HG03175 (cell line): Measurements from ENCODE around the gene ARFGEF3.
"Not testable (repeated sequence)": the region's sequence is repeated elsewhere in the genome, so short reads cannot be mapped to it uniquely, and the experiment has no call there.

ENCODE experiments used
- ATAC-seq: cut with Tn5 transposase; IDR thresholded peaks from one replicate; pipeline ENCODE4 v1.9.1; 2021; ENCODE audit warnings: mild to moderate bottlenecking, moderate library complexity; ENCODE audit not compliant: unreplicated experiment

The ARFGEF3 gene, protein sequence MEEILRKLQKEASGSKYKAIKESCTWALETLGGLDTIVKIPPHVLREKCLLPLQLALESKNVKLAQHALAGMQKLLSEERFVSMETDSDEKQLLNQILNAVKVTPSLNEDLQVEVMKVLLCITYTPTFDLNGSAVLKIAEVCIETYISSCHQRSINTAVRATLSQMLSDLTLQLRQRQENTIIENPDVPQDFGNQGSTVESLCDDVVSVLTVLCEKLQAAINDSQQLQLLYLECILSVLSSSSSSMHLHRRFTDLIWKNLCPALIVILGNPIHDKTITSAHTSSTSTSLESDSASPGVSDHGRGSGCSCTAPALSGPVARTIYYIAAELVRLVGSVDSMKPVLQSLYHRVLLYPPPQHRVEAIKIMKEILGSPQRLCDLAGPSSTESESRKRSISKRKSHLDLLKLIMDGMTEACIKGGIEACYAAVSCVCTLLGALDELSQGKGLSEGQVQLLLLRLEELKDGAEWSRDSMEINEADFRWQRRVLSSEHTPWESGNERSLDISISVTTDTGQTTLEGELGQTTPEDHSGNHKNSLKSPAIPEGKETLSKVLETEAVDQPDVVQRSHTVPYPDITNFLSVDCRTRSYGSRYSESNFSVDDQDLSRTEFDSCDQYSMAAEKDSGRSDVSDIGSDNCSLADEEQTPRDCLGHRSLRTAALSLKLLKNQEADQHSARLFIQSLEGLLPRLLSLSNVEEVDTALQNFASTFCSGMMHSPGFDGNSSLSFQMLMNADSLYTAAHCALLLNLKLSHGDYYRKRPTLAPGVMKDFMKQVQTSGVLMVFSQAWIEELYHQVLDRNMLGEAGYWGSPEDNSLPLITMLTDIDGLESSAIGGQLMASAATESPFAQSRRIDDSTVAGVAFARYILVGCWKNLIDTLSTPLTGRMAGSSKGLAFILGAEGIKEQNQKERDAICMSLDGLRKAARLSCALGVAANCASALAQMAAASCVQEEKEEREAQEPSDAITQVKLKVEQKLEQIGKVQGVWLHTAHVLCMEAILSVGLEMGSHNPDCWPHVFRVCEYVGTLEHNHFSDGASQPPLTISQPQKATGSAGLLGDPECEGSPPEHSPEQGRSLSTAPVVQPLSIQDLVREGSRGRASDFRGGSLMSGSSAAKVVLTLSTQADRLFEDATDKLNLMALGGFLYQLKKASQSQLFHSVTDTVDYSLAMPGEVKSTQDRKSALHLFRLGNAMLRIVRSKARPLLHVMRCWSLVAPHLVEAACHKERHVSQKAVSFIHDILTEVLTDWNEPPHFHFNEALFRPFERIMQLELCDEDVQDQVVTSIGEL (N-terminal part only)

GRCh38 chr6:138161338-138162110 lies at the start of gene ARFGEF3:
Gene ARFGEF3, plus strand, starts transcription at chr6:138161939. Its CDS starts 148 bp downstream, at chr6:138162087.
- ATAC-seq = peak; percentile 69

DNA sequence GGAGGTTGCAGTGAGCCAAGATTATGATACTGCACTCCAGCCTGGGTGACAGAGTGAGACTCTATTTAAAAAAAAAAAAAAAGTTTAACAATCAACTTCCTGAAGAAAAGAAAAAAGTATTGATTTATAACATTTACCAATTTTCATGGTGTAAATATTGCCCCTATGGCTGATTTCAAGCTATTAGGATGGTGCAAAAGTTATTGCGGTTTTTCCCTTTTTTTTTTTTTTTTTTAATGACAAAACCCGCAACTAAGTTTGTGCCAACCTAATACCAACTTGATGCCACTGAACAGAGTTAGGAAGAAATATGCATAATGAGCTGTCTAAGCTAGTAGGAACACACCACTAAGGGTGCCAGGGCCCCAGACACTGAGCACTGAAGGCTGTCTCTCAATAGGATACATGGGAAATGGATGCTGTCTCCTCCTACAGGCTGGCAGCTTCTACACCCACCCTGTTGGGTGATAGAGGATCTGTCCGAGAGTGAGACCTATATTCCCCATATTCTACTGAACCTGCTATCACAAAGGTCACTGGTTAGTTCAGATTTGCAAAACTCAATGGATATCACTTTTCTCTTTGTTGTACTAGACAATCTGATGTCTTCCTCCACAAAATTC lies 48.0 kb upstream of the ARFGEF3 start:
- no peak for ATAC-seq

DNA sequence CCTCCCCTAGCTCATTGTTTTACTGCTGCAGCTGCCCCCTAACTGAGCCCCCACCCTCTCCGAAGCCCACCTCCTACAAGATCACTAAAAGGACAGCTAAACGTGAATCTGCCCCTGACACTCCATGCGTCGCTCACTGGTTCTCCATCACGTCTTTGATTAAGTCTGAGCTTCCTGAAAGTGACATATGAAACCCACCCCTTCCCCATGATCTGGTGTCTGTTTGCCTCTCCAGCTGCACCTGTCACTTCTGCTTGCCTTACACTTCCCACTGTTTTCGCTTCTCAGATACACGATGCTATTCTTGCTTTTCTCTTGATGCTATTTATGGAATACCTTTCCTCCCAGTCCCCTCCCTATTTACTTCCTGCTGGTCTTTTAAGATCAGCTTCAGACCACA lies 46.5 kb upstream of the ARFGEF3 start:
- ATAC-seq = no peak

DNA sequence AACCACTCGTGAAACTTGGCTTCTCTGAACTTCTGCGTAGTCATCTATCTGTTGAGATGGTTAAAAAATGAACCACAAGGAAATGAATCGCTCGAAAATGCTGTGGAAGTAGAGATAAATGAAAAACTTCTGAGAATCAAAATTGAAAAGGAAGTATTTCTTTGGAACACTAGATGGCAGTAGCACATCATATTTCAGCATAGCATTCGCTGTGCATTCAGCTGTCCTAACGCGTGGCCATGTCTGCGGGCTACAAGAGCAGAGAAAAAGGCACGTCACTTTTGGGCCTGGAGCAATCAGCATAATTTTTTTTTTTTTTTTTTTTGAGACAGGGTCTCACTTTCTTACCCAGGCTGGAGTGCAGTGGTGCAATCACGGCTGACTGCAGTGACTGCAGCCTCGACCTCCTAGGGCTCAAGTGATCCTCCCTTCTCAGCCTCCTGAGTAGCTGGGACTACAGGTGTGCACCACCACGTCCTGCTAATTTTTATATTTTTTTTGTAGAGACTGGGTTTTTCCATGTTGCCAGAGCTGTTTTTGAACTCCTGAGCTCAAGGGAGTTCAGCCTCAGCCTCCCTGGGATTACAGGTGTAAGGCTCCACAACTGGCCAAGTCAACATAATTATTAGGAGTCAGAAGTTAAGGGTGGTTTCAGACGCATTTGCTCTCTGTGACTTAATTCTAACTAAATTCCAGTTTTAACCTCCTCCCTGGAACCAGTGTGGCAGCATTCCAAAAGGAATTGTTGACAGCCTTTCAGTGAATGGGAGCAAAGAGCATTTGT lies 45.7 kb upstream of the ARFGEF3 start:
- ATAC-seq = peak; percentile 80

DNA sequence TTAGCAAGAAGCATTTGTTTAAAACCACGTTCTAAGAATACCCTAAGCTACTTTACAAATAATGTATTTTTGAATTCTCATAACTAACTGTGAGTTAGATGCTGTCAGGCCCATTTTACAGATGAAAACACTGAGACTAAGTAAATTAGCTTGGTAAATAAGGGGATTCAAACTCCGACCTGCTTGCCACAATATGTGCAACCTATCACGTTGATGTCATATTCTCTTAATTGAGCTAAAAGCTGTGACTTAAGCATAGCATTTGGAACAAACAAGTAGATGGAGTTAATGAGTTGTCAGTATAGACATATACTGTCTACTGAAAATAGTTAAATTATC lies 45.1 kb upstream of the ARFGEF3 start:
- ATAC-seq = no peak

GRCh38 chr6:138117376-138117914 lies 44.3 kb upstream of the ARFGEF3 start:
- no peak for ATAC-seq

GRCh38 chr6:138119229-138119628 lies 42.5 kb upstream of the ARFGEF3 start:
- not testable (repeated sequence) for ATAC-seq

- no peak for ATAC-seq
Observed at GRCh38 chr6:138119976-138120375, 41.8 kb upstream of the ARFGEF3 start.

DNA sequence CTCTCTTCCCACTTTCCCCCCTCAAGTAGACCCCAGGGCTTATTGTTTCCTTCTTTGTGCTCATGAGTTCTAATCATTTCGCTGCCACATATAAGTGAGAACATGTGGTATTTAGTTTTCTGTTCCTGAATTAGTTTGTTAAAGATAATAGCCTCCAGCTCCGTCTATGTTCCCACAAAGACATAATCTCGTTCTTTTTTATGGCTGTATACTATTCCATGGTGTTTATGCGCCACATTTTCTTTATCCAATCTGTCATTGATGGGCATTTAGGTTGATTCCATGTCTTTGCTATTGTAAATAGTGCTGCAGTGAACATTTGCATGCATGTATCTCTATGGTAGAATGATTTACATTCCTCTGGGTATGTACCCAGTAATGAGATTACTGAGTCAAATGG lies 37.6 kb upstream of the ARFGEF3 start:
- no peak for ATAC-seq

- no peak for ATAC-seq
Observed at GRCh38 chr6:138128096-138128495, 33.6 kb upstream of the ARFGEF3 start.

DNA sequence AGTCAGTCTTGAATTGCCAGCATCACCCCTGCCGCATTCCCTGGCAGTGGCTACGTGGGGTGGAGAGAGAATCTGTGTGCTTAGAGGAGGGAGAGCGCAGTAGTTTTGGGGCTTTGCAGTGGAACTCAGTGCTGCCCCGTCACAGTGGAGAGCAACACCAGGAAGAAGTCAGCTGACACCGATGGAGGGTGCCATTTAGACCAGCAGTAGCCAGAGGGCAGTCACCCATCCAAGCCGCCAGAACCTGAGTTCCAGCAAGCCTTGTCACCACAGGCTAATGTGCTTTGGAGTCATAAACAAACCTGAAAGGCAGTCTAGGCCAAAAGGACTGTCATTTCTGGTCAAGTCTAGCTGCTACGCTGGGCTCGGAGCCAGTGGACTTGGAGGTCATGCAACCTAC lies 32.5 kb upstream of the ARFGEF3 start:
- ATAC-seq = no peak

DNA sequence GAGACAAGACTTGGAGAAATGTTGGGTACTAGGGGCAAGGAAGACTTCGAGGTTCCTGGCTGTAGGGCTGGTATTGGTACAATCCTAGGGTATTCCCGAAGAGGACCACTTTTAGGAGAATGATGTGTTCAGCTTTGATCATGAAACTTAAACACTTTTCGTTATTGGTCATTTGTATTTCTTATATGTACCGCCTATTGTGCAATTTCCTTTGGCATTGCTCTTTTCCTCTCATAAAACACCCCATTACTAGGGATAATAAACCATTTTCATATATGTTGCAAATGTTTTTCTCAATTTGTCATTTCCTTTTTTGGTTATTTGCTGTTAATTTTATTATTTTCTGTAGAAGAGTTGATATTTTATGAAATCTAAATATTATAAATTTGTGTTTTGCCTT lies 18.9 kb upstream of the ARFGEF3 start:
- no peak for ATAC-seq

DNA sequence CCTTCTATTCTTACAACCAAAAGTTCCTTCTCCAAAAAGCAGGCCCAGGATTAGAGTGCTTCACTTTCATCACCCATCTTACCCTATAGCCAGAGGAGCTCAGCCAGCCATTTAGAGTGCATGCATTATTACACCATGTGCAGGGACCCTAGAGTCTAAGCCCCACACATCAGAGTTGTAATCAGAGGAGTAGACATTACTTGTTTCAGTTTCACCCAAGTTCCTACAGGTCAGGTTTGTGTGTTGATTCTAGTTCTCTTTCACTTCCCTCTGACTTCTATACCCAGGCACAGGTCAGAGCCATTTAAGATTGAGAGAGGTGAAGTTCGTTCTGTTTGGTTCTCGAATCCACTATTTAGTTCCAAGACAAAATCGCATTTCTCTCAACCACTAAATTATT lies 16.3 kb upstream of the ARFGEF3 start:
- no peak for ATAC-seq

- no peak for ATAC-seq
Observed at GRCh38 chr6:138146544-138146943, 15.2 kb upstream of the ARFGEF3 start.

DNA sequence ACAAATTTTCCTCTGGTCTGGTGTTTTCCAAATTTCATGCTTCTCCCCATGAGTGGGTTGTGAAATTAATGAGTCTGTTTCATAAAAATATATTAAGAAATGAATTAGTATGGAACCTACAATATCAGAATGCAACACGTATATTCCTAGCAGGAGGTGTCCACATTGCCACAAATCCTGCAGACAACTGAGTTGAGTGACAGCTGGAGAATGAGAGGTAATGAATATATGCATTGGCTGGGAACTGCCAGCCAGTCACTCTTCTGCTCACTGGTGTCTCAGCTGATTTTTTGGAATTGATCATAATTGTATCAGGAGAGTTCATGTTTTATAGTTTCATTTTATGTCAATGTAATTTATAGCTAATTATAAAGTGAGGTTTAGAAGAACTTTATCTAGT lies 6.3 kb upstream of the ARFGEF3 start:
- ATAC-seq = no peak

DNA sequence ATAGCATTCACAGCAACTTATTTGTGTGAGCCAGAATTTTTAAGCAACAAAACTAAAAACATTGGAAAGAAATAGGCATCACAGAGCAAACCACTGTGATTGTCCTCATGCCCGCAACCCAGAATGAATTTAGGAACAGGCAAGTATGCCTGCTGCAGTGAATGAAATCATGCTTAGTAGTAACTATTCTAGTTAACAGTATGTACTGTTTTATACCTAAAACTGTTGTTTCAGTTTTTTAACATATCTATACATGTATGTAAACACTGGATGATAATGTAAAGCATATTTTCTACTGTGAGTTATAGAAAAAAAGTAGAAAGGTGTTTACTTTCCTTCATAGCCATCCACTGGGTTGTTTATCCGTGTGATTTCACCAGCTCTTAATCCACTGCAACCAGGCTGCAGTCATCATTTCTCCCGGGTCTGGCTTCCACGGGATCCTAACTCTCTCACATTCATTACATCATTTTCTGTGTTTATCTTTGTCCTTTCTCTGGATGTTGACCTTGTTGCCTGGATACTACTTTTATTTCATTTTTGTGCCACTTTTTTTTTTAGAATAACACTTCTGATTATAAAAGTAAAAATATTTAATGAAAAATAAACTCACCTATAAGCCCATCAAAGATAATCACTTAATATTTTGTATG lies 3.6 kb upstream of the ARFGEF3 start:
- ATAC-seq = no peak

- no peak for ATAC-seq
Observed at GRCh38 chr6:138159246-138159645, 2.5 kb upstream of the ARFGEF3 start.

GRCh38 chr6:138160329-138161087 lies 1.2 kb upstream of the ARFGEF3 start:
- ATAC-seq = no peak
